AG08396 (cell line): ENCODE data around the gene FAM240B.

Experiments
- DNase-seq: peaks from one replicate; pipeline ENCODE4 v3.0.0; 2012; ENCODE audit warnings: low spot score, mixed read lengths

FAM240B gene

GRCh38 chr9:38720083-38720745, at the start of gene FAM240B:
Gene FAM240B, minus strand, starts transcription at chr9:38720133. Its CDS starts 16,134 bp downstream, at chr9:38703999.
- no peak for DNase-seq

GRCh38 chr9:38768351-38768761, 48.4 kb upstream of the FAM240B start:
- no peak for DNase-seq

GRCh38 chr9:38765101-38765500, 45.2 kb upstream of the FAM240B start:
- DNase-seq: no peak

GRCh38 chr9:38761999-38762398, 42.1 kb upstream of the FAM240B start:
- DNase-seq: no peak

- no peak for DNase-seq
These were observed 41.4 kb upstream of the FAM240B start for GRCh38 chr9:38761339-38761738.

GRCh38 chr9:38756702-38757101, 36.8 kb upstream of the FAM240B start:
- no peak for DNase-seq

- no peak for DNase-seq
These were observed 28.0 kb upstream of the FAM240B start for GRCh38 chr9:38747941-38748340.

GRCh38 chr9:38747067-38747466, 27.1 kb upstream of the FAM240B start:
- DNase-seq: no peak

- no peak for DNase-seq
These were observed 26.4 kb upstream of the FAM240B start for GRCh38 chr9:38746303-38746702.

- DNase-seq: no peak
These were observed 24.6 kb upstream of the FAM240B start for GRCh38 chr9:38744484-38744883.

- no peak for DNase-seq
These were observed 17.3 kb upstream of the FAM240B start for GRCh38 chr9:38737246-38737645.

- no peak for DNase-seq
These were observed 14.9 kb upstream of the FAM240B start for GRCh38 chr9:38734831-38735230.

GRCh38 chr9:38733503-38733902, 13.6 kb upstream of the FAM240B start:
- no peak for DNase-seq

GRCh38 chr9:38732885-38733284, 13.0 kb upstream of the FAM240B start:
- no peak for DNase-seq

GRCh38 chr9:38727497-38728001, 7.6 kb upstream of the FAM240B start:
- no peak for DNase-seq

GRCh38 chr9:38724754-38725153, 4.8 kb upstream of the FAM240B start:
- DNase-seq: no peak

GRCh38 chr9:38718148-38718547, 1.8 kb downstream of the FAM240B start:
- no peak for DNase-seq

- no peak for DNase-seq
These were observed 4.2 kb downstream of the FAM240B start for GRCh38 chr9:38715684-38716083.

- no peak for DNase-seq
These were observed 6.5 kb downstream of the FAM240B start for GRCh38 chr9:38713426-38713825.

GRCh38 chr9:38708759-38709158, 11.2 kb downstream of the FAM240B start:
- no peak for DNase-seq

- DNase-seq: no peak
These were observed 11.9 kb downstream of the FAM240B start for GRCh38 chr9:38707885-38708637.

GRCh38 chr9:38706493-38706892, 13.4 kb downstream of the FAM240B start:
- no peak for DNase-seq

GRCh38 chr9:38705917-38706316, 14.0 kb downstream of the FAM240B start:
- no peak for DNase-seq
